ENCODE data around the gene SLC25A21. TPM values are rescaled to one million over a fixed set of nuclear protein-coding genes. Genes with fewer than 3 reads are reported as not detected.

Gene SLC25A21
- total and polyA plus RNA-seq, 2 of the 13 experiments (the other 11 are each of a cell fraction or from before 2014, with no cell fraction given): 1.9 to 2.9 TPM

GRCh38 chr14:36684946-36685345, 487.5 kb downstream of the SLC25A21 start:
- no TSS peak for BruUV-seq (replicated peaks)
- Histone ChIP-seq H3K79me2 (ENCODE audit: insufficient read depth, low read length) (no peaks in the 10 kb centered on the region), H3K4me2 (ENCODE audit: low read depth, low read length) (no peak overlapping the region), H3K4me1 (ENCODE audit: insufficient read depth, low read length) (no peaks in the 10 kb centered on the region), H3K4me3 (replicated peaks in 1 of 3; ENCODE audit: insufficient read depth in 1 of 3, low read depth in 2 of 3, low read length in 3 of 3) (no peak overlapping the region), H4K20me1 (ENCODE audit: insufficient read depth, low read length) (no peaks in the 10 kb centered on the region), H3K9ac (ENCODE audit: insufficient read depth, low read depth, low read length) (no peak overlapping the region), H3K27ac (ENCODE audit: extremely low read length, insufficient read depth, low read length) (no peak overlapping the region), H3K9me3 (ENCODE audit: low read length) (no peaks in the 10 kb centered on the region), H2AFZ (ENCODE audit: low read length) (no peak overlapping the region), H3K36me3 (replicated peaks in 1 of 2; ENCODE audit: control insufficient read depth in 1 of 2, insufficient read depth in 2 of 2, low read length in 2 of 2) (no peaks in the 10 kb centered on the region), H3K27me3 (ENCODE audit: control insufficient read depth in 1 of 2, insufficient read depth in 2 of 2, low read length in 2 of 2) (0 out of 5 replicates have a peak, but pooled peaks cover 0 to 3% of the 10 kb centered on the region in 2 experiments)
- DNase-seq (ENCODE audit: low spot score): no peak
- intact Hi-C loops (cut with micrococcal nuclease; ENCODE audit: unreplicated experiment): no loop called here
- POLR2A ChIA-PET: no interaction called here
- 71% methylated on average over 3 of the region's 3 CpGs for WGBS (ENCODE audit: low lambda C conversion rate)
- TF ChIP-seq CREB3 (CRISPR knock-in tag; IDR thresholded peaks at IDR 0.05): no peak
- TF ChIP-seq MAFK (conservative IDR thresholded peaks at IDR 0.05 in 1 of 2, IDR thresholded peaks at IDR 0.05 in 1 of 2; ENCODE audit: low read length in 2 of 2): peak in 1 of 2 experiments; percentile 10; a peak in 1 of 4 replicates
- no peak for ATAC-seq
- CTCF ChIA-PET (ENCODE audit: low intra/inter-chr PET ratio, low total read pairs): no interaction called here
- no peak for FAIRE-seq
- in situ Hi-C loops (cut with HindIII; ENCODE audit: extremely low pct_ligation_motif_present, low pct_unique_long_range_greater_than_20kb): no loop called here

- Histone ChIP-seq H3K4me2 (ENCODE audit: low read depth, low read length) (no peak overlapping the region), H3K27me3 (ENCODE audit: control insufficient read depth in 1 of 2, insufficient read depth in 2 of 2, low read length in 2 of 2) (0 out of 5 replicates have a peak, but pooled peaks cover 0 to under 1% of the 10 kb centered on the region in 2 experiments), H3K9ac (ENCODE audit: insufficient read depth, low read depth, low read length) (no peak overlapping the region), H3K27ac (ENCODE audit: extremely low read length, insufficient read depth, low read length) (no peak overlapping the region), H3K36me3 (replicated peaks in 1 of 2; ENCODE audit: control insufficient read depth in 1 of 2, insufficient read depth in 2 of 2, low read length in 2 of 2) (no peaks in the 10 kb centered on the region), H3K79me2 (ENCODE audit: insufficient read depth, low read length) (no peaks in the 10 kb centered on the region), H3K4me1 (ENCODE audit: insufficient read depth, low read length) (no peaks in the 10 kb centered on the region), H2AFZ (ENCODE audit: low read length) (no peak overlapping the region), H3K9me3 (ENCODE audit: low read length) (no peaks in the 10 kb centered on the region), H4K20me1 (ENCODE audit: insufficient read depth, low read length) (no peaks in the 10 kb centered on the region), H3K4me3 (replicated peaks in 1 of 3; ENCODE audit: insufficient read depth in 1 of 3, low read depth in 2 of 3, low read length in 3 of 3) (no peak overlapping the region)
- ChIA-PET CTCF (ENCODE audit: low intra/inter-chr PET ratio, low total read pairs) (no interaction called here), POLR2A (no interaction called here)
- no TSS peak for BruUV-seq (replicated peaks)
- no peak for TF ChIP-seq ZNF687 (CRISPR knock-in tag; IDR thresholded peaks at IDR 0.05)
- TF ChIP-seq ZNF331 (CRISPR knock-in tag; IDR thresholded peaks at IDR 0.05): no peak
- ATAC-seq (no peak; the same call in 2 of the 3 replicates), DNase-seq (ENCODE audit: low spot score) (no peak), FAIRE-seq (no peak)
- in situ Hi-C loops (cut with HindIII; ENCODE audit: extremely low pct_ligation_motif_present, low pct_unique_long_range_greater_than_20kb) (no loop called here), intact Hi-C loops (cut with micrococcal nuclease; ENCODE audit: unreplicated experiment) (no loop called here)
- 12% methylated on average over 9 of the region's 9 CpGs for WGBS (ENCODE audit: low lambda C conversion rate)
These were observed 489.2 kb downstream of the SLC25A21 start for GRCh38 chr14:36683083-36683724.
